ENCODE measurements around the gene RCOR3. TPM values are rescaled to one million over a fixed set of nuclear protein-coding genes. Genes with fewer than 3 reads are reported as not detected.

RCOR3 gene
- 20.1 to 22.5 TPM (median 21.5 TPM) in 5 replicates for total RNA-seq (2022; extraction: Qiagen RNA extraction; ENCODE audit: low read depth)

DNA sequence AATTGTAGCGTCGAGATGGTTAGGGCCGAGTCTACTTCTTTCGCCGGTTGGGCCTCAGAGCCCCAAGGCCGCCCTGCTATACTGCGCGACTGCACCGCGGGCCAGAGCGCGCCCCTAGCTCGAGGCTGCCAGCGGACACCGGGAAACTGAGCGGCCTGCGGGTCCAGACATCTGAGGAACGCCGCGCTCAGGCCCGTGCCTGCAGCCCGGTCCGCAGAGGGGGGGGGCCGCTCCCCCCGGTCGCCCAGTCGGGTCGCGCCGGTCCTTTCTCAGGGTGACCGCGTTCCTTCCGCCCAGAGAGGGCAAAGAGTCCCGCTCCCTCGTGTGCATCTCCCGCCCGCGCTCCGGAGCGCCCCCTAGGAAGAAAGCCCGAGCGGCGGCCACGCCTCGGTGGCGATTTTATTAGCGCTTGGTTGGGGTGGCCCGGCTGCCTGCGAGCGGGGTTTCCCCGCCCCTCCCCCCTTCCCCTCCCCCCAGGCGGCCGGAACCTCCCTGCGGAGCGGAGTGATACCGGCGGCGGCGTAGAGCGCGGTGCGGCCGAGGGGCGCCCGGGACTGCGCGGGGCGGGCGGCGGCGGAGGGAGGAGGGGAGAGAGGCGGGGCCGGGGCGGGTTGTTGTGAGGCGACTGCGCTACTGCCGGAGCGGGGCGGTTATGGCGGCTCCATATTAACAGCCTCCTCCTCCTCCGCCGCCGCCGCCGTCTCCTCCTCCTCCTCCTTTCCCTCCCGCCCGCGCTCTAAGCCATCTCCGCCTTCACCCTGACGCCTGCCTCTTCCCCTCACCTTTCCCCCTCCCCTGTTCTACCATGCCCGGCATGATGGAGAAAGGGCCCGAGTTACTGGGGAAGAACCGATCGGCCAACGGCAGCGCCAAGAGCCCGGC, at the start of gene RCOR3:
TSS of gene RCOR3 (plus strand) at position 611 of the 882 bp plus-strand sequence. CDS start at position 806, 195 bp downstream.

GRCh38 chr1:211326528-211327345, 67.6 kb downstream of the RCOR3 start, which contains the start of gene TRAF5:
Gene TRAF5, plus strand, starts transcription at chr1:211326833. Its CDS starts 26,407 bp downstream, at chr1:211353240.

Other genes with a start within 250 kb of the RCOR3 start
- gene KCNH1, start 125.2 kb upstream of the RCOR3 start, total RNA-seq (2022; extraction: Qiagen RNA extraction; ENCODE audit: low read depth) = 2.5 to 3.6 TPM (median 3.0 TPM) in 5 replicates
- 6.4 to 8.7 TPM (median 7.4 TPM) in 5 replicates for gene TRAF5, start 67.5 kb downstream of the RCOR3 start, total RNA-seq (2022; extraction: Qiagen RNA extraction; ENCODE audit: low read depth)
- not detected in 5 replicates for gene RD3, start 232.8 kb downstream of the RCOR3 start, total RNA-seq (2022; extraction: Qiagen RNA extraction; ENCODE audit: low read depth)

Data from A549 treated with CpdA at 1 μM for 4 hours (cell line).